Stimulated activated CD4-positive, alpha-beta T cell treated with anti-CD3 and anti-CD28 coated beads, Interleukin-2, amount 100 ng/mL, for 48 hours (primary cell): ENCODE measurements around the gene PCNX2.

Experiments used
- DNase-seq, 2 donors: peaks; one replicate each; pipeline ENCODE4 v3.0.0-alpha.2; 2020

The PCNX2 gene

DNA sequence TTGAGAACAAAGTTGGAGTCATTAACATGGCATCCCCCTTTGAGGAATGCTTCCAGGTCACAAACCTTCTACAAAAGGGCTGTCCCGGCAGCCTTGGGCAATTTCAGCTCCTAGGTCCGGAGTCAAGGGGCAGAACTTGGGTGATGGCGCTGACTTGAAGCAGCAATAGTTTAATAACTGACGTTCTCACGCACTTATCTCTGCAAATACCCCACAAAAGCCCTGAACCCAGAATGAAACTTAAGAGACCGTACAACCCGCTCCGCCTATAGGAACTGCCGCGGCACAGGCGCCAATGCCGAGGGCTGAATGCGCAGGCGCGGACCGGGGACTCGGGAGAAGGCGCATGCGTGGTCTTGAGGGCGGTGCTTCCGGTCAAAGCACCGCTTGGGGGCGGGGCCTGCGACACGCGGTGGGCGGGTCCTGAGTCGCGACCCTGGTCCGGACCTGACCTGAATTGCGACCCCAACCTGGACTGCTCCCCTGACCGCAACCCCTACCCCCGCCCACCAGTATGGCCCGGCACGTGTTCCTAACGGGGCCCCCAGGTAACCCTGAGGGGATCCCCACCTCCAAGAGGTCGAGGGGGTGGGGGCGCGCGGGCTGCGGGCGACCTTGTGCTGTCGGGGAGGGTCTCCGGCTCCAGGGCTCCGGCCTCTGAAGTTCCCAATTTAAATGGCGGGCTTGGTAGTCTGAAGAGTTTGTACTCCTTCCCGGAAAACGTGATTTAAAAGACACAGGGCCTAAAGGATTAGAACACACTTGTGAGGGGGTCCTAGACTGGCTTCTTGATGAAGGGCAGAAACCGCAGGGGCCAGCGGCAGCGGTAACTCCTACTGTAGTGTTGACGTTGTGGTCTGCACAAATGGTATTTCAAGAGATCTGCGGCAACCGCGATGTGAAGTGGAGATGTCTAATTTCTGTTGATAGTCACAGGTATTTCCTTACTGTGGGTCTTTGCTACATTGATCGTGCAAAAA, 345.0 kb downstream of the PCNX2 start, which contains the start of gene NTPCR:
Gene NTPCR, plus strand, starts transcription at position 415 of the 980 bp plus-strand sequence. Its CDS starts 100 bp downstream, at position 515.
- DNase-seq: peak; percentile 97 to 98

DNA sequence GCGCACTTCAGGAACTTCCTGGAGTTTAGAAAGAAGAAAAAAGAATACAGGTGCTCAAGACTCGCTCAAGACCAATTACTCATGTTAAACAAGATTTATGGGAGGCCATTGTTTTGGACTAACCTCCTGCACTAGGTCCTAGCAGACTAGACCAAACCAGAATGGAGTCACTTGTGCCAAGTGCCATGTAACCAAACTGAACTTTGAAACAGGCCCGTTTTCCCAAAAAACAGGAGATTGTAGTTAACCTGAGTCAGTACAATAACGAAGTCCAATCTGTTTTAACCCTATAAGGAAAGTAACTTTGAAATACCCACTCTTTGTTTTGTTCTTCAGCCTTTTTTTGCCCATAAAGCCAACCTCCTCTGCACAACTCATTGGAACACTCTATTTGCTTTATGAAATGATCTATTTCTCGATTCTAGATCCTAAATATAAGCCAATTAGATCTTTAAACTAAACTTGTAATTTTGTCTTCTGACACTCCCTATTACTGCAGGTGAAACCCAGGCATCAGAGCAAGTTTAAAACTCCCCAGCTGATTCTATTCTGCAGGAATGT, 345.8 kb downstream of the PCNX2 start:
- DNase-seq: no peak

DNA sequence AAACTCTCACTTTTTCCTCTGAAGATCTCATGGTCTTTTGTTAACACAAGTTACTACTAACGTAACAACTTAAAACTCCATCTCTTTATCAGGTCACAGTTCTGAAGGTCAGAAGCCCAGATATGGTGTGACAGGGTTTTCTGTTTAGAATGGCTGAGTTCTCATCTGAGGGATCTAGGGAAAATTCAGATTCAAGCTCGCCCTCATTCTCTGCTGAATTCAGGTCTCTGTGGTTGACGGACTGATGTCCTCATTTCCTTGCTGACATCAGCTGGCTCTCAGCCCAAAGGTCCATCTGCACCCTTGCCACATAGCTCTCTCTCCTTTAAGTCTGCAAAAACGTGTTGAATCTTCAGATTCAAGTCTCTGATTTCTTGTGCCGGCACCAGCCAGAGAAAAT, 351.2 kb downstream of the PCNX2 start:
- DNase-seq: no peak

DNA sequence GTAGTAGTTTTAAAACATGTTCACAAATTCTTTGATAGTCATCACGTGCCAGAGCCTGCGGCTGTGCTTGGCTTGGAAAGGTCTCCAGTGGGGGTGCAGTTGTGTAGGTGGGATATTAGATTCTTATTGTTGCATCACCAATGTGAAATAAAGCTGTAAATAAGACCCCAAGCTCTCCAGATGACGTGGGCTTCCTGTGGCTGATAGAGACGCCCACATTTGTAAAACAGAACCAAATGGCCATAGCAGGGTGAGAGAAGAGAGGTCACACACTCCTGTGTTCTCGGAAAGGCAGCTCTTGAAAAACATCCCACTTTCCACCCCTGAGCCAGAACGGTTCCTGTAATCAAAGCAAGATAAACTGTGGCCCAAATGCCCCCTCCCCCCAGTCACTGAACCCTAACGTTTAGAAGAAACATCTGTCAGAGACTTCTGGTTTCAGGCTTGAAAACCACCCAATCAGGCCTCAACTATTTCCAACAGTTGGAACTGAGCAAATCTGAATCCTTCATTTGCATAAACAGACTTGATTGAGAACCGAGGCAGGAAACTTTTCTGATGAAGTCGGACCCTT, 351.8 kb downstream of the PCNX2 start:
- peak; percentile 6 to 19 for DNase-seq

DNA sequence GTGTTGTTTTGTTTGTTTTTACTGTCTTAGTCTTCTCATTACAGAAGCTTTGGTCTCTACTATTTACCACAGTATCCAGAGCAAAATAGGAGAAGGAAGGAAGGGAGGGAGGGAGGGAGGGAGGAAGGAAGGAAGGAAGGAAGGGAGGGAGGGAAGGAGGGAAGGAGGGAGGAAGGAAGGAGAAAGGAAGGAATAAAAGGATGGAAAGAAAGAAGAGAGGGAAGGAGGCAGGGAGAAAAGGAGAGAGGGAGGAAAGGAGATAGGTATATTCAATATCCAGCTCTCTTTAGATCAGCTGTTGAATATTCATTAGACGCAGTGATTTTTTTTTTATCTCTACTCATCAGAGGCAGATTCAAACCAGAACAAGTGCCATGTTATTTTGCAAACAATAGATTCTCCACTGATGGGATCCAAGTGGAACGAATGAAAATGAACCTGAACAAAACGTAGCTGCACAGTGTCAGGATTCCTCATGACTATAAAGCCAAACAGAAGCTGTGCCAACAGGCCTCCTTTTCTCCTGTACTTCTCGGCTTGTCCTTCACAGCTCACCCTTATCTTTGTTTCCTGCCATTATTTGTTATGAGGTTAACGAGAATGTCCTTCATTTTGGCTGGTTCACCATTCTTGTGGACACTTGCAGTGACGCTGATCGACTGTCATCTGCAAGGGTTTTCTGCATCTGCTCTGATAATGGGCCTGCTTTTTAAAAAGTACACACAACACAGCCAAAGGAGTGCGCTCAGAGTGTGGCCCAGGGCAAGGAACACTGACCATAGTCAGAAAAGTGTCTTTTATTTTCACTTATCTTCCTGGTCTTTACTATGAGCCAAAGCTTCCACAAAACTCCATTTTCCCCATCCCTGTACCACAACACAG, 352.9 kb downstream of the PCNX2 start:
- DNase-seq: no peak

DNA sequence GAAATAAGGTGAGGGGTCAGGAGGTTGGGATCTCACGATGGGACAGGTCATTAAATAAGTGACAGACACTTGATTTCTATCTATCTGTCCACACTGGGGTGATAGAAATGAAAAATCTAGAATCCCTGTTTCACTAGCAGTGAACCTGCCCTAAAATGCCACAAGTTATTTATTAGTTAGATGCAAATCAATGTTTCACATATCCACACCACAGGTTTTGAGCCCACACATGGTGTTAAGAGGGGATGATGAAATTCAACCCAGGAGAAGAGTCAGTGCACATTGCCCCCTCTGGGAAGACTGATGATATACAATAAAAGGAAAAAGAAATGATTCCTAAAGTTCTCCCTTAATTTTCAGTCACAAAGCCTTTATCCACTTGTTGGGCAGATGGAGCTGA, 355.3 kb downstream of the PCNX2 start:
- DNase-seq: no peak

DNA sequence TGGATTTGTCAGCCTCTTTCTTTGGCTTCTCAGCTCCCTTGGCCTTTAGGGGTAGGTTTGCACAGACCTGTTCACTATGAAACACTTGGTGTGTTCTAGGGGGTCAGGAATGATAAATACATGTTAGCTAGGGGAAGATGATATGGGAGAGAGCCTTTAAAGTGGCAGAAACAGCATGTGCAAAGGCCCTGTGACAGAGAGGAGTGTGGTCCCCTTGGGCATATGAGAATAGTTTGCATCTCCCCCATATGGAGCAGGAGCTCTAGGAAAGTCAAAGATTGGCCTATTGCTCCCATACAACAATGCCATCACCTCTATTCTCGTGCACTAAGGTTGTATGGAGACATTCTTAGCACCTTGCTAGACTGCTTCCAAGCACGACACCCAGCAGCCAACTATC, 355.8 kb downstream of the PCNX2 start:
- DNase-seq: no peak

DNA sequence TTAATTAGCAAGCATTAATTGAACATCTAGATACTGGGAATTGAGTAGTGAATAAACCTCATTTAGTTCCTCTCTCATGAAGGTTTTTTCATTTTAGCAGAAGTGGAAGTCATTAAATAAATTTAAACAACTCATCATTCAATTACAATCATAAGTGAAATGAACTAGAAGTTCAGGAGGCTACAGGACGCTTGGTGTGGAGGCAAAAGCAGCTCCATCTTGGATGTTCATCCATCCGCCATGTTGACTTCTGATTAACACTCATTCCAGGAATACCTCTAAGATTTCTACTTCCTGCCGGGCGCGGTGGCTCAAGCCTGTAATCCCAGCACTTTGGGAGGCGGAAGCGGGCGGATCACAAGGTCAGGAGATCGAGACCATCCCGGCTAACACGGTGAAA, 356.6 kb downstream of the PCNX2 start:
- DNase-seq: no peak

DNA sequence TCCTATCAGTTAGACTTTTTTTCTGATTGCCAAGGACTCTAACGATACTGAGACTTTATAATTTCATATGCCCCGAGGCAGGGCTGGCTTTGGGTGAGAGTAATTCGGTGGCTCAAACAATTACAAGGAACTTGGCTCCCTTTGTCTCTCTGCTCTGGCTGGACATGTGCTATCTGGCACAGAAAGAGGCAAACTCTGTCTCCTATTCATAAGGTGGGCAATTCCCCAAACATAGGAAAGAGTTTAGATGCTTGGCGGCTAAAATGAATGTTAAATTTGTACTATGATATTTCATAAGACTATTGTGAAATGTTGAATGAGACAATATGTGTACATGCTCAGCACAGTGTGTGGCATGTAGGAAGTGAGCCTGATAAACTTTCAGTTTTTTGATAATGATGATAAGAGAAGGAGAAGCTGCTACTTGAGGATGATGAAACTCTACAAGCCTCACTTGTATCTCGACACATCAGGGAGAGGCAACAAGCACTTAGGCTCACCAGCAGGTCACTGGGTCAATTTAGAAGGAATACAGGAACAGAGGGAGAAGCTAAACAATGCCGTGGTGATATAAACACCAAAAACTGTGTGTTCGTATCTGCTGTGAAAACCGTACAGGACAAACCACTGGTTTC, 357.7 kb downstream of the PCNX2 start:
- no peak for DNase-seq

DNA sequence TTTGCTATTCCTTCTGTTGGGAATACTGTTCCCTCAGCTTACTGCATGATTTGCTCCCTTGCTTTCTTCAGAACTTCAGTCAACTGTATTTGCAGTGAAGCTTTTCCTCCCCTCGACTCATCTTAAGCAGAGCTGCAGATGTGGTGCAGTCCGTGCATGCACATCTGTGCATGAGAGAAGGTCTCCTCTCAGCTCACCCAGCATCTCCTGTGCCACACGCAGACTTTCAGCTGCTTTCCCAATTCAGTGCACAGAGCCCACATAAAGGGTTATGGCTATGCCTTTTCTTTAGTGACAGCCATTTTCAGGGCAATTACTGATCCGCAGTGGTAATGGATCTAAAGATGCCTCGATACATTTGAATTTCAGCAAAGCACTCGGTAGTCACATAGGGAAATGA, 358.6 kb downstream of the PCNX2 start:
- no peak for DNase-seq
